Ureter (tissue), 1 donor: ENCODE results near the gene GARIN5A. TPM values are rescaled to one million over a fixed set of nuclear protein-coding genes. Genes with fewer than 3 reads are reported as not detected.

Experiments used
- DNase-seq: peaks from one replicate; pipeline ENCODE4 v3.0.0-alpha.2; 2020; ENCODE audit warnings: low spot score
- total RNA-seq: library from RNA; stranded (reverse); gene quantifications from one replicate; pipeline ENCODE4 v1.2.4, GENCODE V29; 2023
- donor health status: DM: yes; HTN: yes; CAD: no.

The GARIN5A gene
- 1.9 TPM for total RNA-seq

GRCh38 chr19:50476224-50476906 is at the start of gene GARIN5A, which contains the start of gene EMC10:
TSS of gene GARIN5A (minus strand) at chr19:50476848. CDS start at chr19:50476388, 460 bp downstream.
TSS of gene EMC10 (plus strand) at chr19:50476507. CDS start at chr19:50476545, 38 bp downstream.
- DNase-seq: peak; percentile 93

GRCh38 chr19:50522881-50523280 is 46.2 kb upstream of the GARIN5A start:
- DNase-seq: no peak

GRCh38 chr19:50520822-50521465 is 44.3 kb upstream of the GARIN5A start:
- no peak for DNase-seq

- DNase-seq: no peak
Measured at GRCh38 chr19:50519006-50519575, 42.4 kb upstream of the GARIN5A start.

- DNase-seq: no peak
Measured at GRCh38 chr19:50518091-50519005, 41.7 kb upstream of the GARIN5A start.

- DNase-seq: no peak
Measured at GRCh38 chr19:50517704-50518075, 41.0 kb upstream of the GARIN5A start.

GRCh38 chr19:50516964-50517703 is 40.5 kb upstream of the GARIN5A start:
- no peak for DNase-seq

GRCh38 chr19:50516456-50516855 is 39.8 kb upstream of the GARIN5A start:
- no peak for DNase-seq

GRCh38 chr19:50515168-50515561 is 38.5 kb upstream of the GARIN5A start:
- no peak for DNase-seq

GRCh38 chr19:50514346-50515167 is 37.9 kb upstream of the GARIN5A start:
- no peak for DNase-seq

- no peak for DNase-seq
Measured at GRCh38 chr19:50513746-50514345, 37.2 kb upstream of the GARIN5A start, which contains the start of gene ASPDH. TSS of gene ASPDH (minus strand) at chr19:50513913. CDS start at chr19:50513823, 90 bp downstream.

- DNase-seq: no peak
Measured at GRCh38 chr19:50512999-50513745, 36.5 kb upstream of the GARIN5A start.

GRCh38 chr19:50512112-50512998 is 35.7 kb upstream of the GARIN5A start:
- peak; percentile 51 for DNase-seq

- peak; percentile 98 for DNase-seq
Measured at GRCh38 chr19:50511069-50511822, 34.6 kb upstream of the GARIN5A start, which contains the start of gene JOSD2. TSS of gene JOSD2 (minus strand) at chr19:50511191. CDS start at chr19:50510431, 760 bp downstream.

GRCh38 chr19:50510700-50511068 is 34.0 kb upstream of the GARIN5A start:
- no peak for DNase-seq

- DNase-seq: peak; percentile 52
Measured at GRCh38 chr19:50510121-50510670, 33.5 kb upstream of the GARIN5A start.

GRCh38 chr19:50509366-50509765 is 32.7 kb upstream of the GARIN5A start:
- DNase-seq: no peak
